H9 (cell line): ENCODE measurements around the gene GEMIN2. TPM values are rescaled to one million over a fixed set of nuclear protein-coding genes. Genes with fewer than 3 reads are reported as not detected.

Experiments
- DNase-seq: peaks from one replicate; pipeline ENCODE4 v3.0.0-alpha.2; 2017
- H2AFZ ChIP-seq: one replicate; pipeline ENCODE4 v1.6.1; 2013; ENCODE audit warnings: mild to moderate bottlenecking, low read length, control low read depth, moderate library complexity
- H2AK5ac ChIP-seq: 2 replicates; pipeline ENCODE4 v1.6.1; 2013; ENCODE audit warnings: low read length, control low read depth, mixed read lengths; ENCODE audit not compliant: insufficient read length
- H2BK120ac ChIP-seq: one replicate; pipeline ENCODE4 v1.6.1; 2013; ENCODE audit warnings: low read depth, mild to moderate bottlenecking, low read length, control low read depth, inconsistent platforms; ENCODE audit not compliant: poor library complexity, severe bottlenecking
- H2BK12ac ChIP-seq: 2 replicates; pipeline ENCODE4 v1.6.1; 2013; ENCODE audit warnings: low read length, control low read depth, mixed read lengths, low read depth; ENCODE audit not compliant: insufficient read length
- H2BK15ac ChIP-seq: 2 replicates; pipeline ENCODE4 v1.6.1; 2013; ENCODE audit warnings: low read depth, low read length, control low read depth
- H2BK20ac ChIP-seq: one replicate; pipeline ENCODE4 v1.6.1; 2013; ENCODE audit warnings: low read depth, mild to moderate bottlenecking, low read length, control low read depth, inconsistent platforms; ENCODE audit not compliant: poor library complexity, severe bottlenecking
- H2BK5ac ChIP-seq: 2 replicates; pipeline ENCODE4 v1.6.1; 2013; ENCODE audit warnings: low read length, control low read depth, mixed read lengths; ENCODE audit not compliant: insufficient read length
- H3K14ac ChIP-seq: 2 replicates; pipeline ENCODE4 v1.6.1; 2013; ENCODE audit warnings: low read length, control low read depth; ENCODE audit not compliant: insufficient read depth
- H3K18ac ChIP-seq: 2 replicates; pipeline ENCODE4 v1.6.1; 2013; ENCODE audit warnings: low read depth, mild to moderate bottlenecking, mixed read lengths, low read length, control low read depth; ENCODE audit not compliant: insufficient read length
- H3K23ac ChIP-seq: 2 replicates; pipeline ENCODE4 v1.6.1; 2013; ENCODE audit warnings: low read length, control low read depth, mixed read lengths, low read depth; ENCODE audit not compliant: insufficient read length
- H3K23me2 ChIP-seq: 2 replicates; pipeline ENCODE4 v1.6.1; 2013; ENCODE audit warnings: low read depth, mild to moderate bottlenecking, mixed read lengths, low read length, control low read depth; ENCODE audit not compliant: insufficient read length, poor library complexity, severe bottlenecking
- H3K27ac ChIP-seq: 2 replicates; pipeline ENCODE4 v1.5.1; 2013; ENCODE audit warnings: low read length, control low read depth, mixed read lengths, low read depth; ENCODE audit not compliant: insufficient read length
- H3K27me3 ChIP-seq: 2 replicates; pipeline ENCODE4 v1.6.1; 2013; ENCODE audit warnings: low read length, control low read depth, inconsistent platforms; ENCODE audit not compliant: insufficient read depth
- H3K4ac ChIP-seq: 2 replicates; pipeline ENCODE4 v1.6.1; 2013; ENCODE audit warnings: low read depth, mild to moderate bottlenecking, control low read depth, inconsistent platforms, low read length, moderate library complexity
- H3K4me1 ChIP-seq: 2 replicates; pipeline ENCODE4 v1.6.1; 2013; ENCODE audit warnings: low read length, control low read depth, inconsistent platforms; ENCODE audit not compliant: insufficient read depth
- H3K4me2 ChIP-seq: 2 replicates; pipeline ENCODE4 v1.6.1; 2013; ENCODE audit warnings: low read length, control low read depth, mixed read lengths; ENCODE audit not compliant: insufficient read length, insufficient read depth
- H3K56ac ChIP-seq: 2 replicates; pipeline ENCODE4 v1.6.1; 2013; ENCODE audit warnings: low read depth, mild to moderate bottlenecking, mixed read lengths, low read length, control low read depth; ENCODE audit not compliant: insufficient read length
- H3K79me1 ChIP-seq: 2 replicates; pipeline ENCODE4 v1.6.1; 2013; ENCODE audit warnings: low read depth, mild to moderate bottlenecking, moderate library complexity, low read length, control low read depth, inconsistent platforms; ENCODE audit not compliant: insufficient read depth, poor library complexity, severe bottlenecking
- H3K79me2 ChIP-seq: 2 replicates; pipeline ENCODE4 v1.6.1; 2013; ENCODE audit warnings: low read length, control low read depth, inconsistent platforms; ENCODE audit not compliant: insufficient read depth
- H3K9ac ChIP-seq: 2 replicates; pipeline ENCODE4 v1.6.1; 2013; ENCODE audit warnings: low read length, control low read depth, mixed read lengths; ENCODE audit not compliant: insufficient read length; ENCODE audit errors: extremely low read depth
- H3K9me3 ChIP-seq: one replicate; pipeline ENCODE4 v1.6.1; 2013; ENCODE audit warnings: low read depth, low read length, inconsistent platforms; ENCODE audit not compliant: control insufficient read depth
- H3T11ph ChIP-seq: one replicate; pipeline ENCODE4 v1.6.1; 2013; ENCODE audit warnings: mild to moderate bottlenecking, low read length, control low read depth, inconsistent platforms
- H4K20me1 ChIP-seq: one replicate; pipeline ENCODE4 v1.6.1; 2013; ENCODE audit not compliant: control insufficient read depth, insufficient read length, insufficient read depth
- H4K5ac ChIP-seq: 2 replicates; pipeline ENCODE4 v1.6.1; 2013; ENCODE audit warnings: low read depth, mild to moderate bottlenecking, mixed read lengths, low read length, control low read depth; ENCODE audit not compliant: insufficient read length
- H4K8ac ChIP-seq: replicated peaks from 2 replicates; pipeline ENCODE4 v1.6.1; 2013; ENCODE audit warnings: low read length, control low read depth, mixed read lengths, low read depth; ENCODE audit not compliant: insufficient read length
- H4K91ac ChIP-seq: 2 replicates; pipeline ENCODE4 v1.6.1; 2013; ENCODE audit warnings: low read depth, mild to moderate bottlenecking, moderate library complexity, mixed read lengths, low read length, control low read depth; ENCODE audit not compliant: insufficient read length
- H3K27ac Mint-ChIP-seq, 3 experiments: 2 replicates in 2 of 3; 3 replicates in 1 of 3; pipeline ENCODE4 v1.8.0; 2020 to 2021; ENCODE audit warnings: mixed read lengths in 3 of 3, mild to moderate bottlenecking in 1 of 3, moderate library complexity in 1 of 3
- H3K27me3 Mint-ChIP-seq: 2 replicates; pipeline ENCODE4 v1.8.0; 2021; ENCODE audit warnings: low read depth, mild to moderate bottlenecking, moderate library complexity, mixed read lengths
- H3K36me3 Mint-ChIP-seq, 3 experiments: 2 replicates in 2 of 3; 3 replicates in 1 of 3; pipeline ENCODE4 v1.8.0; 2020 to 2021; ENCODE audit warnings: low read depth in 3 of 3, mixed read lengths in 3 of 3; ENCODE audit not compliant: insufficient read depth in 1 of 3
- H3K4me1 Mint-ChIP-seq, 2 experiments: 2 replicates each; pipeline ENCODE4 v1.8.0; 2020; ENCODE audit warnings: mixed read lengths in 2 of 2
- H3K4me3 Mint-ChIP-seq, 2 experiments: 2 replicates in 1 of 2; 3 replicates in 1 of 2; pipeline ENCODE4 v1.8.0; 2020 to 2021; ENCODE audit warnings: mild to moderate bottlenecking in 2 of 2, mixed read lengths in 2 of 2, moderate library complexity in 1 of 2
- H3K9me3 Mint-ChIP-seq, 2 experiments: 2 replicates in 1 of 2; 3 replicates in 1 of 2; pipeline ENCODE4 v1.8.0; 2020; ENCODE audit warnings: mild to moderate bottlenecking in 2 of 2, mixed read lengths in 2 of 2, moderate library complexity in 1 of 2
- WGBS: extraction: QIAGEN DNeasy Blood & Tissue Kit; methylation state at CpG from one replicate; pipeline ENCODE4 v1.1.7; 2013; ENCODE audit warnings: missing lambda C conversion rate, low lambda C conversion rate, mixed read lengths; ENCODE audit not compliant: insufficient read length; ENCODE audit errors: extremely low coverage; 5-methylcytosine and 5-hydroxymethylcytosine counted together
- total RNA-seq: library from RNA; stranded (reverse); gene quantifications from 2 replicates; pipeline ENCODE4 v1.2.1, GENCODE V29; 2021
- TF ChIP-seq, protein P1 (sequence below): fragments of 200-600 bp; sonication (generic); conservative IDR thresholded peaks from 3 replicates; pipeline ENCODE4 v1.8.0; 2021; ENCODE audit warnings: antibody characterized with exemption, mild to moderate bottlenecking

Gene GEMIN2
- total RNA-seq, 1 experiment from 2014 or later, result 36.3 TPM

DNA sequence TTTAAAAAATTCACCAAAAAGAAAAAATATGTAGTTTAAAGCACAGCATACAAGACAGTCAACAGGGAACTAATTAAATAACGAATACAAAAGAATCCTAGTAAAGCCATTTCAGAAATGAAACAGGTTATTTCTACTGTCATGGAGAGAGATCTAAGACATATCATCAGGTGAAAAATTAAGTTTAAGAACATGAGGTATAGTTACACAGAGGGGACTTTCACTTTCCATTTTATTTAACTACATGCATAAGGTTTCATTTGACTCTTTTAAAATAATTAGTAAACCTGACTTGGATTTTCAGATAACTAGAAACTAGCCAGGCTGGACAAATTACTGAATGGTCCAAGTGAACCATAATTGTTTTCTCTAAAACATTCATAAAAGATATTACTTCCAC, 22.4 kb upstream of the GEMIN2 start:
- Histone ChIP-seq H3K14ac (no peak overlapping the region), H4K91ac (no peak overlapping the region), H3K27me3 (no peaks in the 10 kb centered on the region), H3T11ph (no peak overlapping the region), H4K20me1 (no peaks in the 10 kb centered on the region), H3K18ac (no peak overlapping the region), H3K23ac (no peak overlapping the region), H2BK5ac (no peak overlapping the region), H2AK5ac (no peak overlapping the region), H3K9me3 (no peaks in the 10 kb centered on the region), H3K27ac (no peak overlapping the region), H3K9ac (no peak overlapping the region), H3K4me1 (no peaks in the 10 kb centered on the region), H3K4ac (no peak overlapping the region), H4K8ac (no peak overlapping the region), H3K79me2 (no peaks in the 10 kb centered on the region), H3K56ac (no peak overlapping the region), H2BK12ac (no peak overlapping the region), H2BK120ac (no peak overlapping the region), H3K23me2 (no peaks in the 10 kb centered on the region), H2BK20ac (no peak overlapping the region), H3K4me2 (no peak overlapping the region), H2AFZ (no peak overlapping the region), H3K79me1 (no peaks in the 10 kb centered on the region), H4K5ac (no peak overlapping the region), H2BK15ac (no peak overlapping the region)
- Mint-ChIP-seq H3K4me3 (no peak overlapping the region), H3K36me3 (peaks cover 29 to 73% (median 64%) of the 10 kb centered on the region in 3 experiments; a peak in 6 of 7 replicates), H3K27me3 (no peaks in the 10 kb centered on the region), H3K4me1 (no peaks in the 10 kb centered on the region), H3K27ac (no peak overlapping the region), H3K9me3 (no peaks in the 10 kb centered on the region)
- DNase-seq, result no peak
- TF ChIP-seq, protein P1, sequence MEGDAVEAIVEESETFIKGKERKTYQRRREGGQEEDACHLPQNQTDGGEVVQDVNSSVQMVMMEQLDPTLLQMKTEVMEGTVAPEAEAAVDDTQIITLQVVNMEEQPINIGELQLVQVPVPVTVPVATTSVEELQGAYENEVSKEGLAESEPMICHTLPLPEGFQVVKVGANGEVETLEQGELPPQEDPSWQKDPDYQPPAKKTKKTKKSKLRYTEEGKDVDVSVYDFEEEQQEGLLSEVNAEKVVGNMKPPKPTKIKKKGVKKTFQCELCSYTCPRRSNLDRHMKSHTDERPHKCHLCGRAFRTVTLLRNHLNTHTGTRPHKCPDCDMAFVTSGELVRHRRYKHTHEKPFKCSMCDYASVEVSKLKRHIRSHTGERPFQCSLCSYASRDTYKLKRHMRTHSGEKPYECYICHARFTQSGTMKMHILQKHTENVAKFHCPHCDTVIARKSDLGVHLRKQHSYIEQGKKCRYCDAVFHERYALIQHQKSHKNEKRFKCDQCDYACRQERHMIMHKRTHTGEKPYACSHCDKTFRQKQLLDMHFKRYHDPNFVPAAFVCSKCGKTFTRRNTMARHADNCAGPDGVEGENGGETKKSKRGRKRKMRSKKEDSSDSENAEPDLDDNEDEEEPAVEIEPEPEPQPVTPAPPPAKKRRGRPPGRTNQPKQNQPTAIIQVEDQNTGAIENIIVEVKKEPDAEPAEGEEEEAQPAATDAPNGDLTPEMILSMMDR, result no peak
- WGBS, result no CpG with 5 or more reads among the region's 1 CpG
